ENCODE measurements around the gene AMZ1.
"Not testable (repeated sequence)": the region's sequence is repeated elsewhere in the genome, so short reads cannot be mapped to it uniquely, and the experiment has no call there.

Gene AMZ1

GRCh38 chr7:2724453-2725177, 36.6 kb downstream of the AMZ1 start:
- in situ Hi-C loops (cut with MboI; ENCODE audit: low sequenced_read_pairs) = no loop called here

GRCh38 chr7:2725178-2726105, 37.4 kb downstream of the AMZ1 start:
- in situ Hi-C loops (cut with MboI; ENCODE audit: low sequenced_read_pairs) = no loop called here

- in situ Hi-C loops (cut with MboI; ENCODE audit: low sequenced_read_pairs) = no loop called here
Measured at GRCh38 chr7:2726316-2727018, 38.5 kb downstream of the AMZ1 start.

DNA sequence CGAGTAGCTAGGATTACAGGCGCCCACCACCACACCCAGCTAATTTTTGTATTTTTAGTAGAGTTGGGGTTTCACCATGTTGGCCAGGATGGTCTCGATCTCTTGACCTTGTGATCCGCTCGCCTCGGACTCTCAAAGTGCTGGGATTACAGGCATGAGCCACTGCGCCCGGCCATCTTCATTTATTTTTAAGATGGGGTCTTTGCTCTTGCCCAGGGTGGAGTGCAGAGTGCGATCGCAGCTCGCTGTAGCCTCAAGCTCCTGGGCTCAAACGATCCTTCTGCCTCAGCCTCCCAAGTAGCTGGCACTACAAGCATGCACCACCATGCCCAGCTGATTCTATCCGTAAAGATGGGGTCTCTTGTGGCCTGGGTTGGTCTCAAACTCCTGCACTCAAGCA, 39.2 kb downstream of the AMZ1 start:
- in situ Hi-C loops (cut with MboI; ENCODE audit: low sequenced_read_pairs) = not testable (repeated sequence)

- in situ Hi-C loops (cut with MboI; ENCODE audit: low sequenced_read_pairs) = no loop called here
Measured at GRCh38 chr7:2728316-2729030, 40.5 kb downstream of the AMZ1 start.

GRCh38 chr7:2729031-2729892, 41.3 kb downstream of the AMZ1 start:
- in situ Hi-C loops (cut with MboI; ENCODE audit: low sequenced_read_pairs) = no loop called here

- in situ Hi-C loops (cut with MboI; ENCODE audit: low sequenced_read_pairs) = no loop called here
Measured at GRCh38 chr7:2729893-2730716, 42.1 kb downstream of the AMZ1 start.

DNA sequence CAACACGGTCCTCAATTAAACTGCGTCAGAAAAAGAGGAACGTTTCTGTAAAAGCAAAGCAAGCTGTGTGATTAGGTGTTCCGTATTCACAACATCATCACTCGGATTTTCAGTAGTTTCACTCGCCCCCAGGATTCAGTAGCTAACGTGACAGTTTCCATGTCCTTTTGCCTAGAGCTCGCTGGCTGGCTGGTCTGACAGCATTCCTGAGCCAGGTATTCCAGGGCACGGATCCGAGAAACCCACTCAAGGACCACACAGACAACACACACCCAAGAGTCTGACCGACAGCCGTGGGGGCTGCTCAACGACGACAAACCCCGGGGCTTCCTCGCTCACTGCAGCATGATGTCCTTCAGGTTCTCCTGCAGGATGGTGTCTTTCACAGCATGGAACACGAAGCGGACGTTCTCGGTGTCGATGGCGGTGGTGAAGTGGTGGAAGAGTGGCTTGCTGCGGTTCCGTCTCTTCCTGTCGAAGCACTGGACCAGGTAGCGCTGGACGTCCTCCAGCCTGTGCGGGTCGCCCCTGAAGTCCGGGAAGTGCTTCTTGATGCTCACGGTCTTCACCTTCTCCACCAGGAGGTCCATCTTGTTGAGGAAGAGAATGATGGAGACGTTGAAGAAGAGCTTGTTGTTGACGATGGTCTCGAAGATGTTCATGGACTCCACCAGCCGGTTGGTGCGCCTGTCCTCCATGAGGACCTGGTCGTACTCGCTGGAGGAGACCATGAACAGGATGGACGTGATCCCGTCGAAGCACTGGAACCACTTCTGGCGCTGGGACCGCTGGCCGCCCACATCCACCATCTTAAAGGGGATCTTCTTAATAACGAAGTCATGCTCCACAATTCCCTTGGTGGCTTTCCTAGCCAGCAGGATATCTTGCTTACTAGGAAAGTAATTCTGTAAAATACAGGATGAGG, 43.1 kb downstream of the AMZ1 start:
- in situ Hi-C loops (cut with MboI; ENCODE audit: low sequenced_read_pairs) = no loop called here

DNA sequence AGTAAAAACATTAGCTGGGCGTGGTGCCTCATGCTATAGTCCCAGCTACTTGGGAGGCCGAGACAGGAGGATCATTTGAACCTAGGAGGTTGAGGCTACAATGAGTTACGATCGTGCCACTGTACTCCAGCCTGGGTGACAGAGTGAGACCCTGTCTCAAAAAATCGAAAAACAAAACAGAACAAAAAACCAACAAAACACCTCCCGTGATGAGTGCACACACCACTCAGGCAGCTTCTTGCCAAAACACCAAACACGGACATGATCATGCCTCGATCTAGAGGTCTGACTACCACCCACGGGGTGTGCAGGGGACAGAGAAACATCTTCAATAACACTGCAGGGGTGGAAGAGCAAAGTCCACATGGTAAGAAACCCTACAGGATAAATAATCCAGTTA, 44.4 kb downstream of the AMZ1 start:
- in situ Hi-C loops (cut with MboI; ENCODE audit: low sequenced_read_pairs) = no loop called here

DNA sequence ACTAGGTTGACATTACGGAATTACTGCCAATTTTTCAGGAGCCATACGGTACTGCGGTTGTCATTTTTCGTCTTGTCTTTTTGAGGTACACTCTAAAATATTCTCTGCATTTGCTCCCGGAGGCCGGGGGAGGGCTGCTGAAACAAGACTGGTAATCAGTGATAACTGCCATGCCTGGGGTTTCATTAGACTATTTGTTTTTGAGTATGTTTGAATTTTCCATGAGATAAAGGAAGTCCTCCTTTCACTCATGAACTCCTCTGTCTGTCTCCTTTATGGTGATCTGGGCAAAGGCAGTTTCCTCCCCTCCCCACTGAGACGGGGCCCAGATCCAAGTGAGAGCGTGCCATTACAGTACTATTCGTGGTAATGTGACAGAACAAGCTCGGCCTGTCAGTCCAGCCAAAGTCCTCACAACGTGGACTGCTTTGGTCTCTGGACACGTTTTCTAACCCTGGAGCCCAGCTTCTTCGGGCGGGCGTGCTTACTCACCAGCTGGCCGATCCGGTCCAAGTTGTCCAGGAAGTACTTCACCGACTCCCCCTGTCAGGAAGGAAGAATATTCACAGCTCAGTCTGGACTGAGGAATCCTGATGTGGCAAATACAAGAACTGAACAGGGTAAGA, 45.1 kb downstream of the AMZ1 start:
- in situ Hi-C loops (cut with MboI; ENCODE audit: low sequenced_read_pairs) = no loop called here

DNA sequence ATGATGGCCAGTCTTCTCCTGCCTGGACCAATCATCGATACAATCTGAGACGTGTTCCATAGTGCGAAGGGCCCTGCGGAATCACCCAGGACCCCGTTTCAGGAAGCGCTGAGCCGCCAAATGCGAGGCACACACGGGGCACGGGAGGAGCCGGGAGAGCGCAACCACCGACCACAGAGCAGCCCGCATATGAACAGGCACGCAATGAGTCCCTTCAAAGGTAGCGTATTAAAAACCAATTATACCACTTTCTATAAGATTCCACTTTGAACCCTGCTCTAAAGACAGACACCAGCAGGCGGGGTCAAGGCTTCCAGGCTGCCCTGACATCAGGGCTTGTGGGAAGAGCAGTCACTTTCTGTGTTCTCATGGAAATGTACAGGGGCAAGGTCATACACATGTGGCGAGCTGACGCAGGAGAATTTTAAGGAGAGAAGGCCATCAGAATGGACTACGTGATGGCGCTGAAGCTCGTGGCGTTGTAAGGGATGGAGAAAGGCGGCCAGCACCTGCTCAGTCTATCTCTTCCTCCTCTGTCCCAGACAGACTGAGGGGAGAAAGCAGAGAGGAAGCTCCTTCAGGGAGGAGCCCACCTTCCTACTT, 46.2 kb downstream of the AMZ1 start:
- in situ Hi-C loops (cut with MboI; ENCODE audit: low sequenced_read_pairs) = no loop called here

DNA sequence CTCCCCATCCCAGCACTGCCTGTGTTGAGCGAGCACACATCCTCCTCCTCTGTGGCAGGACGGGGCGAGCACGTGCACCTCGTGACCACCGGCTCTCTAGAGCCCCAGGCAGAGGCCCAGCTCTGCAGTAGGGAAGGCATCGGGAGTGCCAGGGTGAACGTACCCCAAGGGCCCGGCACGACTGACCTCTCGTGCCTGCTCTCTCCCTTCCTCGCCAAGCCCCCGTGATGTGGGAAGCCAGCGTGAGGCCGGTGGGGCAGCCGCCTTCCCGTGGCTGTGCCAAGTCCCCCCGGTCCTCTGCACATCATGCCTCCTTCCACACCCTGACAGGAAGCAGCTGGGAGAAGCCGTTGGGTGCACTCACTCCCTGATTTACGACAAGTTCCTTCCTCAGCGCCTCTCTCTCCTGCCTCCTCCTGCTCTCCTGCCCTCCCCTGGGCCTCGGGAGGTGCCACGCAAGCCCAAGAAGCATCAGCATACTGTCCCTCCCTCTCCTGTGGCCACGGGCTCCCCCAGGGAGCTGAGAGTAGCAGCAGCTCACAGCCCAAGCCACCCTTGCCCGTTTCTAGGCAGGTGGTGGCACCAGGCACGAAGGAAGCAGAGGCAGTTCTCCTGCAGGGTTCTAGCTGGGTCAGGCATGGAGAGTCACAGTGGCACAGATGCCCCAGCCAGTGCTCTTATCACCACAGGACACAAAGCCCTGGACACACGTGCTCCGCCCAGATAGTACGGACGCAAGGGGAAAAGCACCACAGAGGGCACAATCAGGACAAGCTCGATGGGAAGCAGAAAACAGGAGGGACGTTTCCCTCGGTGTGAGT, 47.0 kb downstream of the AMZ1 start:
- in situ Hi-C loops (cut with MboI; ENCODE audit: low sequenced_read_pairs) = no loop called here

GRCh38 chr7:2735744-2736143, 47.7 kb downstream of the AMZ1 start:
- in situ Hi-C loops (cut with MboI; ENCODE audit: low sequenced_read_pairs) = no loop called here

GRCh38 chr7:2736411-2736914, 48.5 kb downstream of the AMZ1 start:
- in situ Hi-C loops (cut with MboI; ENCODE audit: low sequenced_read_pairs) = no loop called here

- in situ Hi-C loops (cut with MboI; ENCODE audit: low sequenced_read_pairs) = not testable (repeated sequence)
Measured at GRCh38 chr7:2737005-2737743, 49.2 kb downstream of the AMZ1 start.

Data from hTERT RPE-1 (cell line).